SU-DHL-6 (cell line): ENCODE data around the gene COX7A1.

ENCODE experiments used
- H2AFZ ChIP-seq: fragments of 200-600 bp; sonication (generic); 2 replicates; pipeline ENCODE4 v1.6.1; 2014; ENCODE audit warnings: low read depth, mild to moderate bottlenecking, moderate library complexity, mixed read lengths, antibody characterized with exemption, low read length; ENCODE audit not compliant: severe bottlenecking
- H3F3A ChIP-seq: fragments of 200-600 bp; shearing (Covaris generic); 2 replicates; pipeline ENCODE4 v1.6.0; 2016; ENCODE audit warnings: antibody characterized with exemption, mild to moderate bottlenecking; ENCODE audit not compliant: insufficient read depth
- H3K27ac ChIP-seq: fragments of 200-600 bp; sonication (generic); 2 replicates; pipeline ENCODE4 v1.5.1; 2016; ENCODE audit warnings: low read depth, mild to moderate bottlenecking, low read length, moderate library complexity, mixed read lengths
- H3K27me3 ChIP-seq: fragments of 200-600 bp; sonication (generic), shearing (Covaris generic); 2 replicates; pipeline ENCODE4 v1.6.0; 2014; ENCODE audit warnings: mild to moderate bottlenecking, low read length
- H3K36me3 ChIP-seq: fragments of 200-600 bp; sonication (generic); 2 replicates; pipeline ENCODE4 v1.6.1; 2014; ENCODE audit warnings: mild to moderate bottlenecking, low read length, mixed read lengths
- H3K4me2 ChIP-seq: fragments of 300-600, 200-600 bp; shearing (Covaris generic), sonication (generic); 2 replicates; pipeline ENCODE4 v1.6.0; 2014; ENCODE audit warnings: low read length, low read depth, mild to moderate bottlenecking; ENCODE audit not compliant: poor library complexity, severe bottlenecking
- H3K4me3 ChIP-seq: fragments of 200-600 bp; sonication (generic); 2 replicates; pipeline ENCODE4 v1.5.1; 2014; ENCODE audit warnings: antibody characterized with exemption, low read length, mild to moderate bottlenecking, mixed read lengths; ENCODE audit not compliant: insufficient read depth, poor library complexity, severe bottlenecking
- H3K79me2 ChIP-seq: fragments of 200-600 bp; sonication (generic); 2 replicates; pipeline ENCODE4 v1.6.1; 2014; ENCODE audit warnings: mild to moderate bottlenecking, low read length, moderate library complexity; ENCODE audit not compliant: insufficient read depth
- H3K9ac ChIP-seq: fragments of 200-600 bp; sonication (generic); 2 replicates; pipeline ENCODE4 v1.7.0; 2014; ENCODE audit warnings: mild to moderate bottlenecking, low read length
- H3K9me2 ChIP-seq: fragments of 200-600 bp; sonication (generic); replicated peaks from 2 replicates; pipeline ENCODE4 v1.6.1; 2014; ENCODE audit warnings: low read length; ENCODE audit not compliant: insufficient read depth
- H3K9me3 ChIP-seq: fragments of 200-600 bp; sonication (generic); 2 replicates; pipeline ENCODE4 v1.6.1; 2014; ENCODE audit warnings: low read length, mixed read lengths; ENCODE audit not compliant: insufficient read depth
- H4K20me1 ChIP-seq: fragments of 200-600 bp; sonication (generic); 2 replicates; pipeline ENCODE4 v1.6.1; 2014; ENCODE audit warnings: low read depth, mild to moderate bottlenecking, antibody characterized with exemption, low read length, moderate library complexity, mixed read lengths
- CTCF ChIP-seq: fragments of 200-600 bp; sonication (generic); IDR thresholded peaks from one replicate; pipeline ENCODE4 v1.5.1; 2017; ENCODE audit warnings: antibody characterized with exemption, mild to moderate bottlenecking, low read length, moderate library complexity; ENCODE audit not compliant: insufficient read depth, poor library complexity, severe bottlenecking
- EZH2phosphoT487 ChIP-seq: fragments of 200-600 bp; sonication (generic), shearing (Covaris generic); conservative IDR thresholded peaks from 2 replicates; pipeline ENCODE4 v1.6.1; 2018; ENCODE audit warnings: mild to moderate bottlenecking, antibody characterized with exemption, low read length, moderate library complexity, mixed read lengths

Gene COX7A1

GRCh38 chr19:36151144-36152018 is 866 bp downstream of the COX7A1 start:
- Histone ChIP-seq H4K20me1 (no peaks in the 10 kb centered on the region), H3K27me3 (no peaks in the 10 kb centered on the region), H3K27ac (no peak overlapping the region), H3K9ac (no peak overlapping the region), H2AFZ (no peak overlapping the region), H3K79me2 (no peaks in the 10 kb centered on the region), H3K9me3 (no peaks in the 10 kb centered on the region), H3K4me3 (no peak overlapping the region), H3K4me2 (no peak overlapping the region), H3K9me2 (no peaks in the 10 kb centered on the region), H3F3A (no peaks in the 10 kb centered on the region), H3K36me3 (no peaks in the 10 kb centered on the region)
- TF ChIP-seq EZH2phosphoT487 = no peak
- TF ChIP-seq CTCF = no peak

- no peak overlapping the region for H2AFZ ChIP-seq
- H3K27ac ChIP-seq = no peak overlapping the region
- H3K4me2 ChIP-seq = no peak overlapping the region
- H3K4me3 ChIP-seq = no peak overlapping the region
- no peaks in the 10 kb centered on the region for H3F3A ChIP-seq
- H3K9me2 ChIP-seq = no peaks in the 10 kb centered on the region
- H3K36me3 ChIP-seq = no peaks in the 10 kb centered on the region
- TF ChIP-seq CTCF (no peak), EZH2phosphoT487 (no peak)
- no peaks in the 10 kb centered on the region for H3K9me3 ChIP-seq
- no peaks in the 10 kb centered on the region for H4K20me1 ChIP-seq
- no peaks in the 10 kb centered on the region for H3K79me2 ChIP-seq
- no peak overlapping the region for H3K9ac ChIP-seq
- H3K27me3 ChIP-seq = no peaks in the 10 kb centered on the region
Observed at GRCh38 chr19:36150586-36150985, 1.7 kb downstream of the COX7A1 start.

- Histone ChIP-seq H3K4me3 (no peak overlapping the region), H3F3A (no peaks in the 10 kb centered on the region), H3K9me3 (no peaks in the 10 kb centered on the region), H3K36me3 (no peaks in the 10 kb centered on the region), H2AFZ (no peak overlapping the region), H3K9ac (no peak overlapping the region), H3K4me2 (no peak overlapping the region), H3K27ac (no peak overlapping the region), H3K27me3 (no peaks in the 10 kb centered on the region), H3K79me2 (no peaks in the 10 kb centered on the region), H3K9me2 (no peaks in the 10 kb centered on the region), H4K20me1 (no peaks in the 10 kb centered on the region)
- TF ChIP-seq EZH2phosphoT487 (no peak), CTCF (no peak)
Observed at GRCh38 chr19:36149673-36150406, 2.4 kb downstream of the COX7A1 start.
